ENCODE results near the gene SMARCA2. TPM values are rescaled to one million over a fixed set of nuclear protein-coding genes. Genes with fewer than 3 reads are reported as not detected.

Gene SMARCA2
- polyA plus RNA-seq, 1 donor from 2014 or later, result 150 TPM

GRCh38 chr9:2096376-2096970 lies 81.3 kb downstream of the SMARCA2 start:
- Histone ChIP-seq H3K36me3 (ENCODE audit: insufficient read depth, low read length) (peaks cover 2% of the 10 kb centered on the region), H2AFZ (ENCODE audit: low read depth, low read length) (no peak overlapping the region), H3K27me3 (ENCODE audit: insufficient read depth, low read depth, low read length) (no peaks in the 10 kb centered on the region), H4K20me1 (ENCODE audit: insufficient read depth) (no peaks in the 10 kb centered on the region), H3K4me3 (ENCODE audit: low read length) (no peak overlapping the region), H3K9me2 (ENCODE audit: insufficient read depth, low read length) (no peaks in the 10 kb centered on the region), H3K27ac (ENCODE audit: low read length) (no peak overlapping the region), H3F3A (ENCODE audit: insufficient read depth, low read length, poor library complexity, severe bottlenecking) (no peaks in the 10 kb centered on the region), H3K9me3 (ENCODE audit: low read length) (no peaks in the 10 kb centered on the region), H3K4me2 (ENCODE audit: low read length) (no peak overlapping the region), H3K79me2 (replicated peaks; ENCODE audit: insufficient read depth, low read length) (no peaks in the 10 kb centered on the region), H3K9ac (ENCODE audit: low read length) (no peak overlapping the region)
- TF ChIP-seq MXI1 (conservative IDR thresholded peaks at IDR 0.05; ENCODE audit: poor library complexity, severe bottlenecking) (no peak), RAD21 (conservative IDR thresholded peaks at IDR 0.05) (no peak), EZH2 (IDR thresholded peaks at IDR 0.05; ENCODE audit: borderline replicate concordance, insufficient read depth, low read length, poor library complexity, severe bottlenecking) (no peak), SMC3 (conservative IDR thresholded peaks at IDR 0.05; ENCODE audit: poor library complexity) (no peak), TAF1 (IDR thresholded peaks at IDR 0.05; ENCODE audit: low read depth) (no peak), EP300 (conservative IDR thresholded peaks at IDR 0.05; ENCODE audit: poor library complexity, severe bottlenecking) (no peak), POLR2AphosphoS5 (IDR thresholded peaks at IDR 0.05) (no peak), CTCF (IDR thresholded peaks at IDR 0.05; ENCODE audit: poor library complexity, severe bottlenecking) (no peak), REST (IDR thresholded peaks at IDR 0.05; ENCODE audit: borderline replicate concordance) (no peak)

- Histone ChIP-seq H3K27me3 (ENCODE audit: insufficient read depth, low read depth, low read length) (no peaks in the 10 kb centered on the region), H3K4me3 (ENCODE audit: low read length) (no peak overlapping the region), H3K27ac (ENCODE audit: low read length) (no peak overlapping the region), H3K4me2 (ENCODE audit: low read length) (no peak overlapping the region), H3K36me3 (ENCODE audit: insufficient read depth, low read length) (peaks cover 4% of the 10 kb centered on the region), H4K20me1 (ENCODE audit: insufficient read depth) (no peaks in the 10 kb centered on the region), H3K79me2 (replicated peaks; ENCODE audit: insufficient read depth, low read length) (no peaks in the 10 kb centered on the region), H3K9me3 (ENCODE audit: low read length) (no peaks in the 10 kb centered on the region), H3K9me2 (ENCODE audit: insufficient read depth, low read length) (peaks cover 2% of the 10 kb centered on the region), H2AFZ (ENCODE audit: low read depth, low read length) (no peak overlapping the region), H3K9ac (ENCODE audit: low read length) (no peak overlapping the region), H3F3A (ENCODE audit: insufficient read depth, low read length, poor library complexity, severe bottlenecking) (no peaks in the 10 kb centered on the region)
- TF ChIP-seq RAD21 (conservative IDR thresholded peaks at IDR 0.05) (no peak), MXI1 (conservative IDR thresholded peaks at IDR 0.05; ENCODE audit: poor library complexity, severe bottlenecking) (no peak), SMC3 (conservative IDR thresholded peaks at IDR 0.05; ENCODE audit: poor library complexity) (no peak), EZH2 (IDR thresholded peaks at IDR 0.05; ENCODE audit: borderline replicate concordance, insufficient read depth, low read length, poor library complexity, severe bottlenecking) (no peak), CTCF (IDR thresholded peaks at IDR 0.05; ENCODE audit: poor library complexity, severe bottlenecking) (no peak), TAF1 (IDR thresholded peaks at IDR 0.05; ENCODE audit: low read depth) (no peak), POLR2AphosphoS5 (IDR thresholded peaks at IDR 0.05) (no peak), REST (IDR thresholded peaks at IDR 0.05; ENCODE audit: borderline replicate concordance) (no peak), EP300 (conservative IDR thresholded peaks at IDR 0.05; ENCODE audit: poor library complexity, severe bottlenecking) (no peak)
Observed at GRCh38 chr9:2106666-2107065, 91.5 kb downstream of the SMARCA2 start.
